ENCODE measurements around the gene KRT6A.
"Not testable (repeated sequence)": the region's sequence is repeated elsewhere in the genome, so short reads cannot be mapped to it uniquely, and the experiment has no call there.

KRT6A gene

GRCh38 chr12:52464897-52465296, 28.2 kb downstream of the KRT6A start:
- DNase-seq (ENCODE audit: low read depth in 3 of 3), result no peak

DNA sequence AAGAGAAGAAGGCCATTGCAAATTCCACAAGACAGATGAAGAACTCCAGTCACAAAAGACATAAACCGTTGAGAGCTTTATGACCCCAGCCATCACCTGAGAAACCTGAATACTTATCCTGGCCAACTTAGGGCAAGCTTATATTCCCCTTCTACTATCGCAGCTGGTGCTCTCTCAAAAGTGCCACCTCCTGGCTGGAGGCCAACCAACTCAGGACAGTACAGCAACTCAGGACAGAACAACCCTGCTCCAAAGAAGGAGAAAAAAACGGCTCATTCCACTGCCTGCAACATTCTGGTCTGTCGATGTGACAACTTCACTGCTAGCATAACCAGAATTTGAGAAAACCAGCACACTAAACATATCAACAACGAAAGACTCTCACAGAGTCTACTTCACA, 31.4 kb downstream of the KRT6A start:
- no peak for DNase-seq (ENCODE audit: low read depth in 3 of 3)

DNA sequence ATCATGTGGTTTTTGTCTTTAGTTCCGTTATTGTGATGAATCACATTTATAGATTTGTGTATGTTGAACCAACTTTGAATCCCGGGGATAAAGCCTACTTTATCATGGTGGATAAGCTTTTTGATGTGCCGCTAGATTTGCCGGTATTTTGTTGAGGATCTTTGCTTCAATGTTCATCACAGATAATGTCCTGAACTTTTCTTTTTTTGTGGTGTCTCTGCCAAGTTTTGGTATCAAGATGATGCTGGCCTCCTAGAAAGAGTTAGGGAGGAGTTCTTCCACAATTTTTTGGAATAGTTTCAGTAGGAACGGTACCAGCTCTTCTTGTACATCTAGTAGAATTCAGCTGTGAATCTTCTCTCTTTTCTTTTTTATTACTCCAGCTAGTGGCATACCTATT, 34.2 kb downstream of the KRT6A start:
- DNase-seq (ENCODE audit: low read depth in 3 of 3), result no peak

- no peak for DNase-seq (ENCODE audit: low read depth in 3 of 3)
Observed at GRCh38 chr12:52455821-52456220, 37.2 kb downstream of the KRT6A start.

DNA sequence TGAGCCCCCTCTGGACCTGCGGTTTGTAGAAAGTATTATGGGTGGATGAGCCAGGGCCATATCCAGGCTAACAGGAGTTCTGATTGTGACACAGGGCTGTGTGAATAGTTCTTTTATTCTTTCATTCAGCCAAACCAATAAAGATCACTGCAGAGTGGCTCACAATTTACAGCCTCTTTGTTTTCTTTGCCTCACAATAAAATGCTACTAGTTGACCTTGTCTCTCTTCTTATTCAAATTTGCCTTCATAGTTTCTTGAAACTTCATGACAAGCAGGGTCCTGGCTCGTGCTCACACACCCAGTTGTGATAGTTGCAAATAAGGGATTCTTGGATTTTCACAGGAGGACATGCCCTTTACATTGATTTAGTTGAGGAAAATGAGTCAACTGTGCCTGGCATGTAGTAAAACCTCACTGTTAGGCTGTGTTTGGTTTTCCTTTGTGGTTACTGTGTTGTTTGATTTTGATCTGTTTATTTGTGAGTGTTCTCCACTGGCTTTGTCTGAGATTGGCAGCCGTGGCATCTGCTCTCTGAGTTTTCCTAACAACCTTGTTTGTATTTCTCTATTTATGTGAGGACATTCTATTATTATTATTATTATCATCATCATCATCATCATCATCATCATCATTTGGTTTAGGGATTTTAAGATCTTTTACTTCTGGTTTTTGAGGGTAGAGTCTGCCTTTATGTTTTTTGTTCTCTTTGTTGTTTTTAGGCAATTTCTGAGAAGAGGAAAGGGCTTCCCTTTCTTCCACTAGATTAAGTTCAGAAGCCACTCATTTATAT, 38.5 kb downstream of the KRT6A start:
- DNase-seq (ENCODE audit: low read depth in 3 of 3), result no peak

DNA sequence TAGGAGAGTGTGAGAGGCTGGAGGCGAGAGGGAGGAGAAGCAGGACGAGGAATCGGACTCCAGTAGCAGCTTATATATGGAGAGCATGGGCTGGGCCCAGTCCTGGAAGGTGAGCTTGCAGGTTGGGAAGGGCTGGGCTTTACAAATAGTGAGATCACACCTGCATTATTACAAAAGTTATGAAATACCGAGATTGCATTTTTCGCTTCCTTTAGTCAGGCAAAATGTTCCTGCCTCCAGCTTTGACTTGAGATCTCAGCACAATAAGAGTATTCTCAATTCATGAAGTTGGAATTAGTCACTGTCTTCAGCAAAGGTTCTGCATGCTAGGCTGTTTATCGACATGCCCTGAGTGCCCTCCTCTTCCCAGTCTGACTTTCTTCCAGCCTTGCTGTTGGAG, 41.0 kb downstream of the KRT6A start, which contains the start of gene KRT6B:
KRT6B (minus strand) TSS at position 46 of the 400 bp plus-strand sequence. CDS start 68 bp downstream, outside the sequence.
- DNase-seq (ENCODE audit: low read depth in 3 of 3), result no peak

GRCh38 chr12:52448228-52448627, 44.8 kb downstream of the KRT6A start:
- DNase-seq (ENCODE audit: low read depth in 3 of 3), result no peak

DNA sequence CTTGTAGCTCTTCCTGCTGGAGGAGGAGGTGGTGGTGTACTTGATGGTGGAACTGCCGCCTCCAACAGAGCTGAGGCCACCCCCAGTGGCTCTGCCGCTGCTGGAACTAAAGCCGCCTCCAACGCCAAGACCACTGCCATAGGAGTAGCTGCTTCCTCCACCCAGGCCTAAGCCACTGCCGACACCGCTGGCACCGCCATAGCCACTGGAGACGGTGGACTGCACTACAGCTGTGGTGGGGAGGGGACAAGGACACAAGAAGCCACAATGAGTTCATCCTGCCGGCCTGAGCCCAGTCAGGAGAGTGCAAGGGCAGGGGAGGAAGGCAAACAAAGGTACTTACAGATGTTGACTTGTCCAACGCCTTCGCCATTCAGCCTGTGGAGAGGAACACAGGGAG, 45.9 kb downstream of the KRT6A start:
- not testable (repeated sequence) for DNase-seq (ENCODE audit: low read depth in 3 of 3)

GRCh38 chr12:52446367-52447045, 46.6 kb downstream of the KRT6A start:
- DNase-seq (ENCODE audit: low read depth in 3 of 3), result no peak

DNA sequence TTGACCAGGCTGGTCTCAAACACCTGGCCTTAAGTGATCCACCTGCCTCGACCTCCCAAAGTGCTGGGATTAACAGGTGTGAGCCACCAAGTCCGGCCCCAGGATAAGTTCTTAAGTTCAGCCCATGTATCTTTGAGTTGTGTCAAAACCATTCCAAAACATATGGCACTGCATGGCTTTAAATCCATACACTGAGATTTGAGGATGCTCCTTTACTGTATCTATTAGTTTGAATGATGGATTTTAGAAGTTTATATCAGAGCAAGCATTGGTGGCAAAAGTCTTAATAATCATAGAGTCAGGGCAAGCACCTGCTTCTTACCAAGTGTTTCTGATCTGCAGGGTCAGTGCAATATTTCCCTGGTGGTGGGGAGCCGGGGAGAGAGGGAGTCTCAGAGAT, 47.2 kb downstream of the KRT6A start:
- no peak for DNase-seq (ENCODE audit: low read depth in 3 of 3)

DNA sequence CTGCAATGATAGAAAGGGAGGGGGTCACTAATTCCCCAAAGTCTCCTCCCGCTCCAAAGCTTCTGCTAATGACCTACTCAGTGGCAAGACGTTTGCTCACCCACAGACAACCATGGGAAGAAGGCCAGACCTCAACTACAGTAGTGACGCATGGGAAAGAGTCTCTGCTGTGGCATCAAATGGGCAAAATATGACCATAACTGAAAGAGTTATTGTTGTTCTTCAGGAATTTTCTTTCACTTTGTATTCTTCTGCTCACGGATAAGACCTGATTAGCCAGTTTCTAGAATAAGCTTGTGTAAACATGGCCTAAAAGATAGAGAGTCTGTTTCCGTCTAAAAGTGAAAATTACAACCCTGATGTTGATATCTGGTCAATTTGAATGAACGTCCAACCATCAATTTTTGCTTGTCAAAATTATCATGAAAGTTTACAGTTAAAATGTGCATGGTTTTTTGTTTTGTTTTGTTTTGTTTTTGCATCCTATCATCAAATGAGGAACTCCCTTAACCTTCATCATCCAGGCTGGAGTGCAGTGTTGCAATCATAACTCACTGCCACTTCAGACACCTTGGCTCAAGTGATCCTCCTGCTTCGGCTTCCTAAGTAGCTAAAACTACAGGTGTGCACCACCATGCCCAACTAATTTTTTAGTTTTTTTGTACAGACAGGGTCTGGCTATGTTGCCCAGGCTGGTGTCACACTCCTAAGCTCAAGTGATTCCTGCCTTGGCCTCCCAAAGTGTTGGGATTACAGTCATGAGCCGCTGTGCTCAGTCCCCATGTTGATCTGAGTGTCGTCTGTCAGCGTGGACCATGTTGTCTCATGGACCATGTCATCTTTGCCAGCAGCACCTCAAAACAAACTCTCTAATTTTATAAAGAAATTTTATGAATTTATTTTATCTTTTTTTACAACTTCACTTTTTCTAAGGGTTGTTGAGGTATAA, 48.1 kb downstream of the KRT6A start:
- no peak for DNase-seq (ENCODE audit: low read depth in 3 of 3)

GRCh38 chr12:52443966-52444365, 49.1 kb downstream of the KRT6A start:
- no peak for DNase-seq (ENCODE audit: low read depth in 3 of 3)

- DNase-seq (ENCODE audit: low read depth in 3 of 3), result no peak
Observed at GRCh38 chr12:52442600-52443061, 50.4 kb downstream of the KRT6A start.

DNA sequence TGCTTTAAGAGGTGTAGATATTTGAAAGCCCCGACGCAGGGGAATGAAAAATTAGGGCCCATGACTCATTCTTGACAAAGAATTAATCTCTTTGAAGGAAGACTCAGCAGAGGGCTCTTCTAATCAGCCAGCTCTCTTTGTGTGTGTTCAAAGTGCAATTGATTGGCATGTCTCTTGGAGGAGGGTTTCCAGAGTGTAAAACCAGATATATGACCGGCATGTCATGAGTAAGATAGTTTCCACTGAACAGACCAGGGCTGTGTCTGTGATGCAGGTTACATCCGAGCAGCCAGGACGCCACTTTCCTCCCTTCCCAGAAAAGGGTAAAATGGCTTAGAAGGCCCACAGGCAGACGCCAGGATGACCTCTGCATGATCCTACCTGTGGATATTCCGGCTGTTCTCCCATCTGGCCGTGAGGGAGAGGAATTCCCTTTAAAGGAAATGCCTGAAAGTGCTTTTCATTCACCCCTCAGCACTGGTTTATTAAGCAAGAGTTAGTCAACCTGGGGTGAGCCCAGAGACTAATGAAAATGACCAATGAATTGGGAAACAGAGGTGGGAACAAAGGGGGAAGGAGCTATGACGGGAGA, 51.6 kb downstream of the KRT6A start:
- no peak for DNase-seq (ENCODE audit: low read depth in 3 of 3)

- no peak for DNase-seq (ENCODE audit: low read depth in 3 of 3)
Observed at GRCh38 chr12:52440821-52441319, 52.2 kb downstream of the KRT6A start.

GRCh38 chr12:52439845-52440244, 53.2 kb downstream of the KRT6A start:
- no peak for DNase-seq (ENCODE audit: low read depth in 3 of 3)

DNA sequence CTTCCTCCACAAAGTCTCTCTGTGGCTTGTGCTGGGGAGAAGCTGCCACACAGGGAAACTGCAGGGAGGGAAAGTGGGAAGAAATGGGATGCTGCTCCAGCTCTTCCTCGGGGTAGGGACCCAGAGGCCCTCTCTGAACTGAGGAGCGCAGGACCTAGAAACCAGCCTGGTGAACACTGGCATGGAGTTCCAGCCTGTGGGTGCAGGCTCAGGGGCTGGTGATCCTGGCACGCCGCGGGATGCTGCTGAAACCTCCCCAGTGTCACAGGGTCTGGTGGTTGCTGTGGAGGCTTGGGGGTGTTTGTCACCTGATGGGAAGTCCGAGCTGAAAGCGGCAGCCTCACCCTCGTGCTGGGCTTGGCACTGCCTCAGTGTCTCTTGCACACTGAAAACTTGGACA, 53.6 kb downstream of the KRT6A start:
- DNase-seq (ENCODE audit: low read depth in 3 of 3), result no peak

GRCh38 chr12:52438305-52439301, 54.5 kb downstream of the KRT6A start:
- DNase-seq (ENCODE audit: low read depth in 3 of 3), result no peak

- DNase-seq (ENCODE audit: low read depth in 3 of 3), result no peak
Observed at GRCh38 chr12:52437508-52437907, 55.5 kb downstream of the KRT6A start.
